CD4-positive, alpha-beta T cell treated with Interleukin-1 beta for 1 hour (primary cell): ENCODE data around the gene EFHB.
"Not testable (repeated sequence)": the region's sequence is repeated elsewhere in the genome, so short reads cannot be mapped to it uniquely, and the experiment has no call there.

ENCODE experiments used
- DNase-seq, 2 donors: peaks; one replicate each; pipeline ENCODE4 v3.0.0-alpha.2; 2020 to 2022

The EFHB gene

DNA sequence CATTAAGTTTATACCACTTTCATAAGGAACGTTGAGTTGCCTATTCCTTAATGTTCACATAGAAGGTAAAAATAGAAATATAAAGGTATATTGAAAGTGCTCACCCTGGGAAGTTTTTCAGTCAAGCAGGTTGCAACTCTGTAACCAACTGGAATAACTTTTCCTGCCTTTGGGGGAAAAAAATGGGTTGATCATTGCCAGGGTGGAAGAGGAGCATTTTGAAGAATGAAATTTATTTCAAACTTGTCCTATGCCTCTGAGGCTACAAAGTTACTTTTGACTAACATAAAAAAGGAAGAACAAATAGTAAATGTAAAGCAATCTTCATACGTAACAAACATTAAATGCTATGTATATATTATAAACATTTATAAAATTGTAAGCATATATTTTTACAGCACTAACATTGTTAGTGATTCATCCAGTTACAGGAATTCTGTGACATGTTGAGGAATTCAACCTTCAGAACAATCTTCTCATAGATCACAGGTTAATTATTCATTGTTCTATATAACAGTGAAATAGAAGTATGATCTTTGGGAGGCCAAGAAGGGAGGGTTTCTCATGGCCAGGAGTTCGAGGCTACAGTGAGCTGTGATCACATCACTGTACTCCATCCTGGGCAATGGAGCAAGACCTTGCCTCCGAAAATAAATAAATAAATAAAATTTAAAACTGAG is 13.5 kb downstream of the EFHB start:
- no peak for DNase-seq

GRCh38 chr3:19917167-19917566 is 16.9 kb downstream of the EFHB start:
- no peak for DNase-seq

- DNase-seq = no peak
Measured at GRCh38 chr3:19911452-19911851, 22.6 kb downstream of the EFHB start.

DNA sequence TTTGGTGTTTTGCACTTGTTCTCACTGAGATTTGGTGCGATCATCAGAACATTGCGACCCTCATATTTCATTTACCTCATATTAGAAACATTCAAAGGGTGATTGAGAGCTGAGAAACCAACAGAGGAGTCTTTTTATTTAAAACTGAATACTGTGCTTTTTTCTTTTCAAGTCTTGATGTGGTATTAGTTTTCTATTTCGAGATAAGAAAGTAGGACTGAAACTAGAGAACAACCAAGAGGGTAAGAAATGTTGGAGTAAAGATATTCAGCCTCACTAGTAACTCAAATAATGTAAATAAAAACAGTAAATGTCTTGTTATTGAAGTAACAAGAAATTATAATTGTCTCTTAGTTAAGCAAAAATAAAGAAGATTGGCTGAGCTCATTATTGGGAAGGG is 26.5 kb downstream of the EFHB start:
- DNase-seq = no peak

GRCh38 chr3:19903649-19904048 is 30.4 kb downstream of the EFHB start:
- no peak for DNase-seq

DNA sequence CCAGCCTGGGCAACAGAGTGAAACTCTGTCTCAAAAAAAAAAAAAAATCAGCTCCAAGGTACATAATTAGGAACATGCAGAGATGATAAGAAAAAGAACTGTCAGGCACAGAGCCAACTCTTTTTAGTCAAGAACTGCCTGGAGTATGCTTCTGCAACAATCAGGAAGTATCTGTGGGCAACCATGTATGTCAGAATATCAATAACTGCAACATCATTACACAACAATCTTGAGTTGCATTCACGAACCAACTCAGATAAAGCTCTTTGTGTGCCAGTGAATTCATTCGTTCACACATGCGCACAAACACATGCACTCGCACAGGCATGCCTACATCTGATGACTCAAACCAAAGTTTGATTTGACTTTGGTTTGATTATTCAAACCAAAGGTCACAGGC is 32.1 kb downstream of the EFHB start:
- DNase-seq = no peak

- no peak for DNase-seq
Measured at GRCh38 chr3:19901337-19901736, 32.7 kb downstream of the EFHB start.

DNA sequence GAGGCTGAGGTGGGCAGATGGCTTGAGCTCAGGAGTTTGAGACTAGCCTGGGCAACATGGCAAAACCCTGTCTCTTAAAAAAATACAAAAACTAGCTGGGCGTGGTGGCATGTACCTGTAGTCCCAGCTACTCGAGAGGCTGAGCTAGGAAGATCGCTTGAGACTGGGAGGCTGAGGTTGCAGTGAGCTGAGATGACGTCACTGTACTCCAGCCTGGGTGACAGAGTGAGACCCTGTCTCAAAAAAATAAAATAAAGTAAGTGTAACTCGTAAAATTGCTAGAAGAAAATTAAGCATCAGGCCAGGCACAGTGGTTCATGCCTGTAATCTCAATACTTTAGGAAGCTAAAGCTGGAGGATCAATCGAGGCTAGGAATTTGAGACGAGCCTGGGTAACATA is 34.2 kb downstream of the EFHB start:
- DNase-seq = not testable (repeated sequence)

DNA sequence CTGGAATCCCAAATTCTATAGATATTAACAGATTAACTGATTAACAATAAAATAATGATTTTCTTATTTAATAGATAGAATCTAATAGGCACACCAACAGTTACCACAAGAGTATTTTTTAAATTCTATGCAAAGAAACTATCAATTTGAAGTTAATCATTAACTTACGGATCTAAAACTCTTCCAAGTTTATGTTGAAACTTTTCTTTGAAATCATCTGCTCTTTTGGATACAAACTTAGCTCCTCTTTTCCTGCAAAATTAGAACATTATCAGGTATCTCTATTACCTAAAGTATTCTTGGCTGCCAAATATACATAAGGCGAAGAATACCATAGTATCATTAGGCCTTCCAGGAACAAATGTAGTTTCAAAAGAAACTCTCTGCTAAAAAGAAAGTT is 34.8 kb downstream of the EFHB start:
- DNase-seq = no peak

- no peak for DNase-seq
Measured at GRCh38 chr3:19898721-19899120, 35.3 kb downstream of the EFHB start.

GRCh38 chr3:19891740-19892139 is 42.3 kb downstream of the EFHB start:
- DNase-seq = no peak

DNA sequence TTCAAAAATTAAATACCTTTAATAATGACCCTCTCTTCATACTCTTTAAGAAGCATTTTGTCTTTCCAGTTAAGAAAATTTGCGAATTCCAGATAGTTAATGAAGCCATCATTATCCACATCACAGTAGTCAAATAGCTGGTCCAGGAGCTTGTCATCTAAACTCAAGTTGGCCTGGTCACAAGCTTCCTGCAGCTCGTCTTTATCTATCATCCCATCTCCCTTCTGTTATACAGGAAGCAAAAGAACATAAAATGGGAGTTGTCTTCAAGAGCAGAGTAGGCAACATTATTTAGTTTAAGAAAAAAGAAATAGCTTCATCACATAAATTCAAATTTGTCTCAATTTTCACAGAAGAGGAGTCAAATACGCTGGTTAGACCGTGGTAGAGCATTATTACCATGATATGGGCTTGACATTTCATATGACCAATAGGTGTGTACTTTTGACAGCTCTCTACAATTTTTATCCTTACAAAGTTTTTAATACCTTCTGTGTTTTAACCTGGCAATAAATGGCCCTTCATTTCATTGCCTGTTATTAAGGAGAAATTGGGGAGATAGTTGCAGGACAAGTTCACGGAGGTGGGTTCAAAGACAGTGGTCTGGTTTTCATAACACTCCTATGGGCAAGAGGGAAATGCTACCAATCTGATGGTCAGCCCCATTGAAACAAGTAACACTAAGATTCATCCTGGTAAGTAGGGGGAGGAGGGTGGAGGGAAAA is 45.4 kb downstream of the EFHB start:
- DNase-seq = no peak

DNA sequence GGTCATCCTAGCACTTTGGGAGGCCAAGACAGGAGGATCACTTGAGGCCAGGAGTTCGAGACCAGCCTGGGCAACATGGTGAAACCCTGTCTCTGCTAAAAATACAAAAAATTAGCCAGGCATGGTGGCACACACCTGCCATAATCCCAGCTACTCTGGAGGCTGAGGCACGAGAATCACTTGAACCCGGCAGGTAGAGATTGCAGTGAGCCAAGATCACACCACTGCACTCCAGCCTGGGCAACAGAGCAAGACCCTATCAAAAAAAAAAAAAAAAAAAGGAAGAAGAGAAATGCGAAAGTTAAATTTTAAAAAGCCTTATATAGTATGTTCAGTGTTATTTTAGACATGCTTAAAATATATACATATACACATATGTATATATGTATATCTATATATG is 46.9 kb downstream of the EFHB start:
- not testable (repeated sequence) for DNase-seq

DNA sequence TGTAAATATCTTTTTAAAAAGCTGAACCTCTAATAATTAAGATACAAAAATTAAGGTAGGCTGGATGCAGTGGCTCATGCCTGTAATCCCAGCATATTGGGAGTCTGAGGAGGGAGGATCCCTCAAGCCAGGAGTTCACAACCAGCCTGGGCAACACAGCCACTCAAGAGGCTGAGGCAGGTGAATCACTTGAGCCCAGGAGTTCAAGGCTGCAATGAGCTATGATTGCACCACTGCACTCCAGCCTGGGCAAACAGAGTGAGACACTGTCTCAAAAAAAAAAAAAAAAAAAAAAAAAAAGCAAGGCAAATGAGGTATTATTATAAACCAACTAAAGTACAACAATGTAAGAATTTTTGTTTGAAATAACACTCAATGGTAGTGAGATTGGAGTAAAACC is 47.6 kb downstream of the EFHB start:
- no peak for DNase-seq

GRCh38 chr3:19885468-19885867 is 48.5 kb downstream of the EFHB start:
- DNase-seq = peak in 1 of 2 donors; percentile 38

DNA sequence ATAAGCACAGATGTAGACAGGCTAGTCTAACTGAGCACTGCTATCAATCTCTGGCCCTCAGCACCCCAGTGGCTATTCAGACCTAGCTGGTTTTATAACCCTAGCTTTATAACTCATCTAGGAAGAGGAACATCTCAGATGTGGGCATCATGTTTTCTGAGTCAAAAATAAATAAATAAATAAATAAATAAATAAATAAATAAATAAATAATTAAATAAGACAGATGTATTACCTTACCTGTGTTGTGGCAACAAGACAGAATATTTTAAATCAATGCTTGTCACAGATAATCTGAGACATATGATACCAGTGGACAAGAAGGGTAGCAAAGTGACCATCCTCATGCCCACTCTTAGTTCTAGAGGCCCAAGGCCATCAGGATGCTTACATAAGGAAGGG is 52.2 kb downstream of the EFHB start:
- no peak for DNase-seq

GRCh38 chr3:19881036-19881435 is 53.0 kb downstream of the EFHB start:
- DNase-seq = no peak

GRCh38 chr3:19877656-19878055 is 56.4 kb downstream of the EFHB start:
- DNase-seq = no peak

- DNase-seq = peak; percentile 22 to 39
Measured at GRCh38 chr3:19866751-19867347, 67.2 kb downstream of the EFHB start.

GRCh38 chr3:19855318-19855717 is 78.7 kb downstream of the EFHB start:
- DNase-seq = not testable (repeated sequence)

GRCh38 chr3:19846609-19847008 is 87.4 kb downstream of the EFHB start:
- DNase-seq = not testable (repeated sequence)
